Caki2 (cell line): Measurements from ENCODE around the gene DHRS13. TPM values are rescaled to one million over a fixed set of nuclear protein-coding genes. Genes with fewer than 3 reads are reported as not detected.
"Not testable (repeated sequence)": the region's sequence is repeated elsewhere in the genome, so short reads cannot be mapped to it uniquely, and the experiment has no call there.

Experiments used
- DNase-seq: peaks from one replicate; pipeline ENCODE4 v3.0.0-alpha.2; 2015; ENCODE audit warnings: low read depth
- in situ Hi-C: cut with HindIII; loops from 2 replicates; pipeline ENCODE4 v1.10.0; 2016; ENCODE audit warnings: low sequenced_read_pairs, low pct_unique_long_range_greater_than_20kb, mixed read lengths
- total RNA-seq: library from RNA; depleted of rRNA; stranded (reverse); fragments of >200 nt; shearing (Covaris generic); gene quantifications from 2 replicates; pipeline ENCODE4 v1.2.3, GENCODE V29; 2014; ENCODE audit warnings: low replicate concordance

Gene DHRS13
- total RNA-seq, 1 experiment from 2014 or later: 36.2 TPM

- in situ Hi-C loops: no loop called here
- DNase-seq: no peak
Measured at GRCh38 chr17:28940142-28940541, 37.3 kb upstream of the DHRS13 start.

- no peak for DNase-seq
- in situ Hi-C loops: no loop called here
Measured at GRCh38 chr17:28938552-28938951, 35.7 kb upstream of the DHRS13 start.

GRCh38 chr17:28937044-28937729 is 34.3 kb upstream of the DHRS13 start:
- in situ Hi-C loops: no loop called here
- DNase-seq: no peak

GRCh38 chr17:28935744-28936460 is 33.0 kb upstream of the DHRS13 start:
- in situ Hi-C loops: no loop called here
- no peak for DNase-seq

GRCh38 chr17:28934508-28934907 is 31.6 kb upstream of the DHRS13 start:
- DNase-seq, in situ Hi-C loops: not testable (repeated sequence)

GRCh38 chr17:28929787-28930186 is 26.9 kb upstream of the DHRS13 start:
- DNase-seq: no peak
- in situ Hi-C loops: no loop called here

- in situ Hi-C loops: no loop called here
- DNase-seq: peak; percentile 43
Measured at GRCh38 chr17:28928061-28928460, 25.2 kb upstream of the DHRS13 start.

GRCh38 chr17:28926786-28927185 is 23.9 kb upstream of the DHRS13 start:
- in situ Hi-C loops: no loop called here
- DNase-seq: no peak

GRCh38 chr17:28926366-28926765 is 23.5 kb upstream of the DHRS13 start:
- in situ Hi-C loops: no loop called here
- DNase-seq: no peak

- in situ Hi-C loops: no loop called here
- DNase-seq: peak; percentile 25
Measured at GRCh38 chr17:28925912-28926365, 23.1 kb upstream of the DHRS13 start.

GRCh38 chr17:28920201-28920600 is 17.3 kb upstream of the DHRS13 start:
- in situ Hi-C loops: no loop called here
- no peak for DNase-seq

GRCh38 chr17:28918295-28918694 is 15.4 kb upstream of the DHRS13 start:
- no peak for DNase-seq
- in situ Hi-C loops: no loop called here

- in situ Hi-C loops: no loop called here
- DNase-seq: no peak
Measured at GRCh38 chr17:28917465-28917864, 14.6 kb upstream of the DHRS13 start.

- no peak for DNase-seq
- in situ Hi-C loops: no loop called here
Measured at GRCh38 chr17:28917029-28917428, 14.2 kb upstream of the DHRS13 start.

- in situ Hi-C loops: no loop called here
- DNase-seq: peak; percentile 23
Measured at GRCh38 chr17:28916302-28916934, 13.5 kb upstream of the DHRS13 start.

GRCh38 chr17:28912938-28913333 is 10.1 kb upstream of the DHRS13 start:
- no peak for DNase-seq
- in situ Hi-C loops: no loop called here

GRCh38 chr17:28912281-28912937 is 9.5 kb upstream of the DHRS13 start:
- in situ Hi-C loops: no loop called here
- DNase-seq: no peak

- in situ Hi-C loops: no loop called here
- no peak for DNase-seq
Measured at GRCh38 chr17:28911411-28912045, 8.6 kb upstream of the DHRS13 start.
